Measurements from ENCODE around the gene TMEM59L. TPM values are rescaled to one million over a fixed set of nuclear protein-coding genes. Genes with fewer than 3 reads are reported as not detected.
"Not testable (repeated sequence)": the region's sequence is repeated elsewhere in the genome, so short reads cannot be mapped to it uniquely, and the experiment has no call there.

The TMEM59L gene
- total RNA-seq, 3 donors from 2014 or later, result 1.2 to 2.3 TPM; not detected in 1

DNA sequence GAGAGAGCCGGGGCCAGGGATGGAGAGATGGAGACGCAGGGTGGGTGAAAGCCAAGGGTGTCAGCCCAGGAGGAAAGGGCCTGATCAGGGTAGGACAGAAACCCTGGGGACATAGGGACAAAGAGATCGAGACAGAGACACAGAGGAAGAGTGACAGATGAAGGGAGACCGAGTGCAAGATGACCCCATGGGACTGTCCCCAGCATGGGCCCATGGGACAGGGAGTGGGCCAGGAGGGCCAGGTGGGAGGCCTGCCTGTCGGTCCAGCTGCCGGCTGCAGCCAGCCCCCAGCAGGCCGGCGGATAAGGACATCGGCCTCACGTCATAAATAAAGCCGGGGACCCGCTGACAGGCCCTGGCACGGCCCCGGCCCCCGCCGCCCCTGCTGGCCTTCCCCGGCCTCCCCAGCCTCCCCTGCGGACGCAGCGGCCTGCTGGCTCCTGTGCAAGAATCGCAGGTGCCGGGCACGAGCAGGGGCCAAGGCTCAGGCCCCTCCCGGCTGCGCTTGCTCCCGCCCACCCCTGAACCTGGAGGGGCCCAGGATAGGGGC, 17.8 kb upstream of the TMEM59L start:
- DNase-seq (ENCODE audit: low spot score in 2 of 2), result no peak
- Histone ChIP-seq H3K27ac (peak overlapping the region in 1 of 2 donors; percentile 48), H3K4me1 (peaks cover 8% of the 10 kb centered on the region in 2 donors), H3K4me3 (peak overlapping the region; percentile 24 to 68 (median 41)), H3K36me3 (no peaks in the 10 kb centered on the region), H3K27me3 (no peaks in the 10 kb centered on the region), H3K9me3 (no peaks in the 10 kb centered on the region)
- intact Hi-C loops (cut with DNase I; ENCODE audit: low total_unique reads), result loop anchor here (10.0 kb wide), 1 partner anchor 270 kb away; no protein-coding TSS in a partner anchor
- TF ChIP-seq POLR2A (IDR thresholded peaks at IDR 0.05), result no peak

DNA sequence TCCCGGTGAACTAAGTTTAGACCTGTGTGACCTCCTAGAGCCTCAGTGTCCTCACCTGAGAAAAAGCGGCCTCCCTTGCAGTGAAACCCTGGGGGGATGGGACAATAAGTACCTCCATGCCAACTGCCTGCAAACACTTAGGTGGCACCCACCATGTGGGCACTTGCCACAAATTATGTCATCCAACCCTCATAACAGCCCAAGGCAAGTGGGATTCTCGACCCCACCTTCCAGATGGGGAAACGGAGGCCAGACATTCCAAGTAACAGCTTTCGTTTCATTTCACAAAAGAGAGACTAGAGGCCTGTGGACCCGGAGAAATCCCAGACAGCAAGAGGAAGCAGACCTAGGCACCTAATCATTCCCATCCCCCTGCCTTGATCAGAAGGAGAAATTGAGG, 17.2 kb upstream of the TMEM59L start:
- no peaks in the 10 kb centered on the region for H3K9me3 ChIP-seq
- H3K27me3 ChIP-seq, result no peaks in the 10 kb centered on the region
- DNase-seq (ENCODE audit: low spot score in 2 of 2), result no peak
- TF ChIP-seq POLR2A (IDR thresholded peaks at IDR 0.05) (no peak), POLR2AphosphoS5 (IDR thresholded peaks at IDR 0.05) (no peak)
- TF ChIP-seq, protein P1, sequence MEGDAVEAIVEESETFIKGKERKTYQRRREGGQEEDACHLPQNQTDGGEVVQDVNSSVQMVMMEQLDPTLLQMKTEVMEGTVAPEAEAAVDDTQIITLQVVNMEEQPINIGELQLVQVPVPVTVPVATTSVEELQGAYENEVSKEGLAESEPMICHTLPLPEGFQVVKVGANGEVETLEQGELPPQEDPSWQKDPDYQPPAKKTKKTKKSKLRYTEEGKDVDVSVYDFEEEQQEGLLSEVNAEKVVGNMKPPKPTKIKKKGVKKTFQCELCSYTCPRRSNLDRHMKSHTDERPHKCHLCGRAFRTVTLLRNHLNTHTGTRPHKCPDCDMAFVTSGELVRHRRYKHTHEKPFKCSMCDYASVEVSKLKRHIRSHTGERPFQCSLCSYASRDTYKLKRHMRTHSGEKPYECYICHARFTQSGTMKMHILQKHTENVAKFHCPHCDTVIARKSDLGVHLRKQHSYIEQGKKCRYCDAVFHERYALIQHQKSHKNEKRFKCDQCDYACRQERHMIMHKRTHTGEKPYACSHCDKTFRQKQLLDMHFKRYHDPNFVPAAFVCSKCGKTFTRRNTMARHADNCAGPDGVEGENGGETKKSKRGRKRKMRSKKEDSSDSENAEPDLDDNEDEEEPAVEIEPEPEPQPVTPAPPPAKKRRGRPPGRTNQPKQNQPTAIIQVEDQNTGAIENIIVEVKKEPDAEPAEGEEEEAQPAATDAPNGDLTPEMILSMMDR (IDR thresholded peaks at IDR 0.05), result no peak
- H3K27ac ChIP-seq, result no peak overlapping the region
- intact Hi-C loops (cut with DNase I; ENCODE audit: low total_unique reads), result loop anchor here (10.0 kb wide), 1 partner anchor 269 kb away; no protein-coding TSS in a partner anchor
- H3K36me3 ChIP-seq, result no peaks in the 10 kb centered on the region
- H3K4me1 ChIP-seq, result peaks cover 8% of the 10 kb centered on the region in 2 donors
- H3K4me3 ChIP-seq, result no peak overlapping the region

DNA sequence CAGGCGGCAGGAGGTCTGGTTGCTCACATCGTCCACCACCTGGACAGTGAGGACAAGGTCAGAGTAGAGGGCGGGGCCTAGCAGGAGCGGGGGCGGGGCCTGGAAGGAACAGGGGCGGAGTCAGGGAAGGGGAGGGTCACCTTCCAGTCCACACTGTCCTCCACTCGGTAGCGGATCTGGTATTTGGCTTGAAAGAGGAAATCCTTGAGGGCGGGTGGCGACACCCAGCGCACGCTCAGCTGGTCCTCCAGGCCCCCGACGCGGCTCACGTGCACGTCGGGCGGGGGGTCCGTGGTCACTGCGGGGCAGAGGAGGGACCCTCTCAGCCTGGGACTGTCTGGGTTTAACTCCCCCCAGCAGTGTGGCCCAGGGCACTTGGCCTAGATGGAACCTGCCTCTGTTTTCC, 15.9 kb upstream of the TMEM59L start:
- Histone ChIP-seq H3K4me1 (peaks cover 8% of the 10 kb centered on the region in 2 donors), H3K27me3 (no peaks in the 10 kb centered on the region), H3K9me3 (no peaks in the 10 kb centered on the region), H3K27ac (no peak overlapping the region), H3K36me3 (no peaks in the 10 kb centered on the region), H3K4me3 (no peak overlapping the region)
- DNase-seq (ENCODE audit: low spot score in 2 of 2), result no peak
- TF ChIP-seq, protein P1 (IDR thresholded peaks at IDR 0.05), result no peak
- TF ChIP-seq POLR2AphosphoS5 (IDR thresholded peaks at IDR 0.05) (no peak), POLR2A (IDR thresholded peaks at IDR 0.05) (no peak)
- intact Hi-C loops (cut with DNase I; ENCODE audit: low total_unique reads), result loop anchor here (10.0 kb wide), 1 partner anchor 268 kb away; no protein-coding TSS in a partner anchor

DNA sequence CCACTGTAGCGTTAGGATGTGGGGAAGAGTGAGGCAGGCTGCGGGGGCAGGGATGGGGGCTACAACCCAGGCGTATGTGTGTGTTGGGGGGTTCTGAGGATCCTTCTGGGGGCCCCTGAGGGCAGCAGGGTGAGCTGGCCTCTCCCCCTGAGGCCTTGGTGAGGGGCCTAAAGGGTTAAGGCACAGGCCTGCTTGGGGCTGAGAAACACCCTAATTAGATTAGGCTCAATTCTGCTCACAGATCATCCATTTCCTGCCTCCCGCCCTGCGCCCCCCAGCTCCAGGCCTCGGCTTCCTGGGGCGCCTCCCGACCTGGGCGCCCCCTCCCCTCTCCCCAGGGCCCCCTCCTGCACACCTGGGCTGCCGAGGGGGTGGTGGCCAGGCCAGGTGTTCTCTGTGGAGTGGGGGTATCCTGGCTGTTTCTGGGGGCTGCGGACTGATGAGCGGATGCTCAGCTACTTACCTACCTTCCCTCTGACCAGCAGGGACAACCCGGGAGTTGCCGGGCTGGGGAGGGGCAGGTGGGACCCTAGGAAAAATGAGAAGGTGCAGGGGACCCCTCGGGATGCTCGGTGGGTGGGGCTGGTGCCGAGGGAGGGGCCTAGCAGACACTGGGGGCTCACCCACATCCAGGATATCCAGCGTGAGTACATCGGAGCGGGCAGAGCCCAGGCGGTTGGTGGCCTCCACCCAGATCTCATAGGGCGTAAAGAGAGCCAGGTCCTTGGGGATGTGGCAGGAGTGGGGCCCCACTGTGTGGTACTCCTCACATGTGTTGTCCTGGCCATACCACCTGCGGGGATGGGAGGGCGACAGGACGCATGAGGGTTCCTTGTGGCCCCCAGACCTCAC, 14.6 kb upstream of the TMEM59L start:
- Histone ChIP-seq H3K9me3 (no peaks in the 10 kb centered on the region), H3K4me1 (peaks cover 8% of the 10 kb centered on the region in 2 donors), H3K4me3 (no peak overlapping the region), H3K27me3 (no peaks in the 10 kb centered on the region), H3K27ac (no peak overlapping the region), H3K36me3 (no peaks in the 10 kb centered on the region)
- no peak for DNase-seq (ENCODE audit: low spot score in 2 of 2)
- intact Hi-C loops (cut with DNase I; ENCODE audit: low total_unique reads), result loop anchor here (10.0 kb wide), 1 partner anchor 267 kb away; no protein-coding TSS in a partner anchor
- TF ChIP-seq POLR2AphosphoS5 (IDR thresholded peaks at IDR 0.05) (no peak), POLR2A (IDR thresholded peaks at IDR 0.05) (no peak)
- TF ChIP-seq, protein P1 (IDR thresholded peaks at IDR 0.05), result no peak

DNA sequence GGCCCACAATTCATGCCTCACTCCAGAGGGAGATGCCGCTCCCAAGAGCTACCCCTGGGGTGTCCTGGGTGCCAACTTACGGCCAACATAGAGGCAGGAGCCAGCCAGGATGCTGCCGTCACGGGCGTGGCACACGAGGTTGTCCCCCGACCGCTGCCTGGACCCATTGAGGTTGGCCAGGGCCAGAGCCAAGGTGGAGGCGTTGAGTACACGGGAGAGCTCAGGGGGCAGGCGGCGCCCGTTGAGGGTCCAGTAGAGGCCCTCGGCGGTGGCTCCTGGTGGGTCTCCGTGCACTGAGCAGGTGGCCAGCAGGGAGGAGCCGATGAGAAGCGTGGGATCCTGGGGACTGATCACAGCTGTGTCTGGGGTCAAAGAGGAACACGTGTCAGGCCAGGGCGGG, 13.2 kb upstream of the TMEM59L start:
- no peak for TF ChIP-seq POLR2AphosphoS5 (IDR thresholded peaks at IDR 0.05)
- TF ChIP-seq POLR2A (IDR thresholded peaks at IDR 0.05), result no peak
- TF ChIP-seq, protein P1 (IDR thresholded peaks at IDR 0.05), result no peak
- intact Hi-C loops (cut with DNase I; ENCODE audit: low total_unique reads), result loop anchor here (10.0 kb wide), 1 partner anchor 265 kb away; no protein-coding TSS in a partner anchor
- Histone ChIP-seq H3K36me3 (no peaks in the 10 kb centered on the region), H3K4me3 (no peak overlapping the region), H3K27me3 (peaks cover 0 to 10% of the 10 kb centered on the region in 2 donors), H3K27ac (no peak overlapping the region), H3K9me3 (no peaks in the 10 kb centered on the region), H3K4me1 (peaks cover 2 to 8% of the 10 kb centered on the region in 2 donors)
- no peak for DNase-seq (ENCODE audit: low spot score in 2 of 2)

DNA sequence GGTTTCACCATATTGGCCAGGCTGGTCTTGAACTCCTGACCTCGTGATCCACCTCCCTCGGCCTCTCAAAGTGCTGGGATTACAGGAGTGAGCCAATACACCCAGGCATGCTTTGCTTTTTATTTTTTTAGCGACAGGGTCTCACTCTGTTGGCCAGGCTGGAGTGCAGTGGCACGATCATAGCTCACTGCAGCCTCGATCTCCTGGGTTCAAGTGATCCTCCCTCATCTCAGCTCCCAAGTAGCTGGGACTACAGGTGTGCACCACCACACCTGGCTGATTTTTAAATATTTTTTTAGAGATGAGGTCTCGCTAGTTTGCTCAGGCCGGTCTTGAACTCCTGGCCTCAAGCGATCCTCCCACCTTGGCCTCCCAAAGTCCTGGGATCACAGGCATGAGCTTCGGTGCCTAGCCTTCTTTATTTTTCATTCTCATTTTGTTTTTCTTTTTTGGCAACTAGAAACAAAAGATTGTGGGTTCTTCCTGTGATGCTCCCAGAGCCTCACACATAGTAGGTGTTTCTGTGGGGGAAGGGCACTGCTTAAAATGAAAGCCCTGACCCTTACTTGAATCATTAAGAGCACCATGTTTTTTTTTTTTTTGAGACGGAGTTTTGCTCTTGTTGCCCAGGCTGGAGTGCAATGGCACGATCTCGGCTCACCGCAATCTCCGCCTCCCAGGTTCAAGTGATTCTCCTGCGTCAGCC, 11.8 kb upstream of the TMEM59L start:
- H3K27ac ChIP-seq; H3K36me3 ChIP-seq; intact Hi-C loops (cut with DNase I; ENCODE audit: low total_unique reads): not testable (repeated sequence)

More for the DNA sequence above, 11.8 kb upstream of the TMEM59L start:
- H3K4me3 ChIP-seq; H3K4me1 ChIP-seq; DNase-seq (ENCODE audit: low spot score in 2 of 2); H3K9me3 ChIP-seq: not testable (repeated sequence)
- peaks cover 1 to 24% of the 10 kb centered on the region in 2 donors for H3K27me3 ChIP-seq

Data from breast epithelium (tissue), 4 donors.